Upper lobe of left lung (tissue), 6 donors: ENCODE measurements around the gene EPHA2. TPM values are rescaled to one million over a fixed set of nuclear protein-coding genes. Genes with fewer than 3 reads are reported as not detected.

Experiments used
- ATAC-seq, 2 donors: fragments of 200-7000 bp; cut with Tn5 transposase; one replicate each; pipeline ENCODE4 v1.9.1; 2022; ENCODE audit warnings: mild to moderate bottlenecking in 2 of 2, moderate library complexity in 2 of 2; ENCODE audit not compliant: low FRiP score in 2 of 2
- DNase-seq, 2 donors: peaks; one replicate each; pipeline ENCODE4 v3.0.0-alpha.2; 2019 to 2020
- H3K27ac ChIP-seq, 4 donors: fragments of 200-600 bp; sonication (generic); one replicate each; pipeline ENCODE4 v1.5.1; 2016 to 2019
- H3K27me3 ChIP-seq, 4 donors: fragments of 200-600 bp; sonication (generic); one replicate each; pipeline ENCODE4 v1.5.1; 2017 to 2019
- H3K36me3 ChIP-seq, 4 donors: fragments of 200-600 bp; sonication (generic); one replicate each; pipeline ENCODE4 v1.5.1; 2016 to 2019
- H3K4me1 ChIP-seq, 4 donors: fragments of 200-600 bp; sonication (generic); one replicate each; pipeline ENCODE4 v1.5.1; 2018 to 2019
- H3K4me3 ChIP-seq, 4 donors: fragments of 200-600 bp; sonication (generic); one replicate each; pipeline ENCODE4 v1.5.1; 2017 to 2019; ENCODE audit warnings: mild to moderate bottlenecking in 2 of 4, moderate library complexity in 1 of 4
- H3K9me3 ChIP-seq, 4 donors: fragments of 200-600 bp; sonication (generic); one replicate each; pipeline ENCODE4 v1.5.1; 2018 to 2019
- CTCF ChIP-seq, 6 experiments: fragments of 450-650 bp in 4 of 6; fragments of 200-600 bp in 2 of 6; sonication (generic) in 2 of 6; IDR thresholded peaks; one replicate each; pipeline ENCODE4 v1.5.1; 2016 to 2019; ENCODE audit warnings: antibody characterized with exemption in 6 of 6
- EP300 ChIP-seq, 4 donors: sonication (generic); formaldehyde crosslinking; IDR thresholded peaks; one replicate each; pipeline ENCODE4 v1.5.1; 2017; ENCODE audit warnings: antibody characterized with exemption in 4 of 4, control low read depth in 2 of 4
- POLR2A ChIP-seq, 4 donors: fragments of 450-650 bp; IDR thresholded peaks; one replicate each; pipeline ENCODE4 v1.5.1; 2016 to 2017; ENCODE audit warnings: antibody characterized with exemption in 4 of 4, mild to moderate bottlenecking in 2 of 4
- POLR2AphosphoS5 ChIP-seq, 2 donors: sonication (generic); formaldehyde crosslinking; IDR thresholded peaks; one replicate each; pipeline ENCODE4 v1.5.1; 2017; ENCODE audit warnings: antibody characterized with exemption in 2 of 2
- WGBS, 2 donors: methylation state at CpG; one replicate each; pipeline ENCODE4 v1.1.5; 2017 to 2018; 5-methylcytosine and 5-hydroxymethylcytosine counted together
- total RNA-seq, 6 donors: library from RNA; depleted of rRNA in 4 of 6; stranded (reverse); fragments of >200 nt in 4 of 6; gene quantifications; one replicate each; pipeline versions ENCODE4 v1.1.0 to v1.2.1, GENCODE V29; 2016 to 2021
- donor health status: DM: no; HTN: no; CAD: no; lungs with moderate emphysema.
- donor health status: DM: no; HTN: yes; CAD: no; lungs with severe emphysema.

Gene EPHA2
- total RNA-seq, 6 donors from 2014 or later = 21.0 to 66.3 (median 38.7) TPM

- Histone ChIP-seq H3K4me3 (no peak overlapping the region), H3K9me3 (no peaks in the 10 kb centered on the region), H3K27ac (no peak overlapping the region), H3K27me3 (peaks cover 0 to 11% (median 8%) of the 10 kb centered on the region in 4 donors), H3K36me3 (no peaks in the 10 kb centered on the region), H3K4me1 (peaks cover 13 to 22% (median 17%) of the 10 kb centered on the region in 4 donors)
- TF ChIP-seq POLR2AphosphoS5 (IDR thresholded peaks at IDR 0.05) = no peak
- no peak for TF ChIP-seq EP300 (IDR thresholded peaks at IDR 0.05)
- TF ChIP-seq CTCF (IDR thresholded peaks at IDR 0.05) = no peak
- no peak for TF ChIP-seq POLR2A (IDR thresholded peaks at IDR 0.05)
- no peak for DNase-seq
- 80 to 94% methylated on average over 10 to 14 of the region's 14 CpGs for WGBS, 2 donors
- ATAC-seq = peak in 1 of 2 donors; percentile 1
Measured at GRCh38 chr1:16076031-16076864, 79.6 kb downstream of the EPHA2 start.

- Histone ChIP-seq H3K27ac (no peak overlapping the region), H3K4me1 (peaks cover 13 to 22% (median 17%) of the 10 kb centered on the region in 4 donors), H3K27me3 (peaks cover 0 to 11% (median 8%) of the 10 kb centered on the region in 4 donors), H3K36me3 (no peaks in the 10 kb centered on the region), H3K4me3 (no peak overlapping the region), H3K9me3 (no peaks in the 10 kb centered on the region)
- DNase-seq = peak; percentile 36 to 85
- TF ChIP-seq POLR2AphosphoS5 (IDR thresholded peaks at IDR 0.05) (no peak), CTCF (IDR thresholded peaks at IDR 0.05) (no peak), EP300 (IDR thresholded peaks at IDR 0.05) (no peak), POLR2A (IDR thresholded peaks at IDR 0.05) (no peak)
- WGBS, 2 donors = 66 to 73% methylated on average over 10 to 11 of the region's 11 CpGs
- peak in 1 of 2 donors; percentile 9 for ATAC-seq
Measured at GRCh38 chr1:16075337-16076030, 80.4 kb downstream of the EPHA2 start.

Other genes with a start within 250 kb of the EPHA2 start
- gene ZBTB17, start 180.0 kb downstream of the EPHA2 start, total RNA-seq = 10 to 100 TPM; 34.1 to 94.2 (median 42.9) TPM
- under 1 TPM in 2 of 6 donors, not detected in 4; 0.07 to 0.67 TPM for gene SRARP, start 151.8 kb downstream of the EPHA2 start, total RNA-seq
- gene HSPB7, start 138.0 kb downstream of the EPHA2 start, total RNA-seq = 1 to 10 TPM; 1.0 to 9.2 (median 3.0) TPM
- gene CLCNKA, start 134.0 kb downstream of the EPHA2 start, total RNA-seq = under 1 TPM in 3 of 6 donors, not detected in 3; 0.20 to 0.89 (median 0.49) TPM
- gene CLCNKB, start 112.3 kb downstream of the EPHA2 start, total RNA-seq = 1 to 10 TPM in 1 of 6 donors, under 1 TPM in 3, not detected in 2; 0.46 to 9.4 (median 0.53) TPM
- under 1 TPM in 1 of 6 donors, not detected in 5; 0.13 TPM for gene FAM131C, start 82.4 kb downstream of the EPHA2 start, total RNA-seq
- 10 to 100 TPM in 4 of 6 donors, 1 to 10 TPM in 2; 3.5 to 70.2 (median 12.6) TPM for gene ARHGEF19, start 56.6 kb upstream of the EPHA2 start, total RNA-seq
- gene CPLANE2, start 81.1 kb upstream of the EPHA2 start, total RNA-seq = 10 to 100 TPM in 2 of 6 donors, 1 to 10 TPM in 4; 3.0 to 11.6 (median 8.0) TPM
- gene FBXO42, start 196.4 kb upstream of the EPHA2 start, total RNA-seq = 10 to 100 TPM; 20.8 to 41.9 (median 24.0) TPM
- gene SZRD1, start 211.2 kb upstream of the EPHA2 start, total RNA-seq = 100 to 1,000 TPM in 2 of 6 donors, 10 to 100 TPM in 4; 30.4 to 136 (median 58.3) TPM